NCI-H748 (cell line): ENCODE results near the gene TMEM178B.
A peak's percentile ranks its signal among the peaks of the same experiment; 100 is the strongest.
"Not testable (repeated sequence)": the region's sequence is repeated elsewhere in the genome, so short reads cannot be mapped to it uniquely, and the experiment has no call there.

Experiments
- DNase-seq: peaks from one replicate; lab custom pipeline; 2025; ENCODE audit not compliant: unreplicated experiment; lab: John Stamatoyannopoulos, UW

The TMEM178B gene

GRCh38 chr7:141181812-141182211, 107.9 kb downstream of the TMEM178B start:
- DNase-seq, result no peak

GRCh38 chr7:141184532-141185190, 110.8 kb downstream of the TMEM178B start:
- DNase-seq, result no peak

- no peak for DNase-seq
Measured at GRCh38 chr7:141185369-141185967, 111.6 kb downstream of the TMEM178B start.

- DNase-seq, result no peak
Measured at GRCh38 chr7:141189231-141189630, 115.4 kb downstream of the TMEM178B start.

- DNase-seq, result no peak
Measured at GRCh38 chr7:141190495-141190894, 116.6 kb downstream of the TMEM178B start.

- no peak for DNase-seq
Measured at GRCh38 chr7:141191277-141191676, 117.4 kb downstream of the TMEM178B start.

GRCh38 chr7:141193066-141193465, 119.2 kb downstream of the TMEM178B start:
- DNase-seq, result no peak

GRCh38 chr7:141195722-141196121, 121.9 kb downstream of the TMEM178B start:
- not testable (repeated sequence) for DNase-seq

GRCh38 chr7:141198194-141198958, 124.5 kb downstream of the TMEM178B start:
- DNase-seq, result no peak

- no peak for DNase-seq
Measured at GRCh38 chr7:141200191-141201108, 126.6 kb downstream of the TMEM178B start.

GRCh38 chr7:141201145-141201885, 127.5 kb downstream of the TMEM178B start:
- no peak for DNase-seq

GRCh38 chr7:141202535-141202934, 128.7 kb downstream of the TMEM178B start:
- DNase-seq, result no peak

GRCh38 chr7:141203177-141203576, 129.3 kb downstream of the TMEM178B start:
- DNase-seq, result no peak

GRCh38 chr7:141203586-141203985, 129.7 kb downstream of the TMEM178B start:
- peak; percentile 82 for DNase-seq

- DNase-seq, result no peak
Measured at GRCh38 chr7:141207661-141208060, 133.8 kb downstream of the TMEM178B start.

- DNase-seq, result no peak
Measured at GRCh38 chr7:141208539-141208938, 134.7 kb downstream of the TMEM178B start.

- no peak for DNase-seq
Measured at GRCh38 chr7:141209454-141209853, 135.6 kb downstream of the TMEM178B start.

- no peak for DNase-seq
Measured at GRCh38 chr7:141210862-141211261, 137.0 kb downstream of the TMEM178B start.

GRCh38 chr7:141213226-141213625, 139.4 kb downstream of the TMEM178B start:
- no peak for DNase-seq

GRCh38 chr7:141217938-141218337, 144.1 kb downstream of the TMEM178B start:
- no peak for DNase-seq
